Stimulated activated CD8-positive, alpha-beta memory T cell treated with anti-CD3 and anti-CD28 coated beads, Interleukin-15, amount 100 ng/mL, for 1 hour (primary cell): ENCODE data around the gene FGF2.
"Not testable (repeated sequence)": the region's sequence is repeated elsewhere in the genome, so short reads cannot be mapped to it uniquely, and the experiment has no call there.

Experiments
- DNase-seq: peaks from one replicate; pipeline ENCODE4 v3.0.0-alpha.2; 2020; ENCODE audit warnings: low read depth

Gene FGF2

GRCh38 chr4:122930862-122931261 lies 104.2 kb downstream of the FGF2 start:
- no peak for DNase-seq

- DNase-seq = no peak
Observed at GRCh38 chr4:122932763-122933162, 106.1 kb downstream of the FGF2 start.

- not testable (repeated sequence) for DNase-seq
Observed at GRCh38 chr4:122945136-122945535, 118.5 kb downstream of the FGF2 start.

- no peak for DNase-seq
Observed at GRCh38 chr4:122946142-122946541, 119.5 kb downstream of the FGF2 start.
